Muscle layer of colon (tissue), 2 donors: ENCODE measurements around the gene PRTN3.

Source experiments
- H3K27ac ChIP-seq: one replicate; pipeline ENCODE4 v1.7.0; 2013; ENCODE audit warnings: low read depth, mild to moderate bottlenecking, low read length, moderate library complexity
- H3K27me3 ChIP-seq, 2 donors: one replicate each; pipeline ENCODE4 v1.7.0; 2013; ENCODE audit warnings: low read length in 2 of 2, mild to moderate bottlenecking in 2 of 2; ENCODE audit not compliant: insufficient read depth in 2 of 2, control insufficient read depth in 1 of 2
- H3K36me3 ChIP-seq: one replicate; pipeline ENCODE4 v1.7.0; 2013; ENCODE audit warnings: mild to moderate bottlenecking, low read length; ENCODE audit not compliant: insufficient read depth
- H3K4me1 ChIP-seq: one replicate; pipeline ENCODE4 v1.7.0; 2013; ENCODE audit warnings: mild to moderate bottlenecking, low read length; ENCODE audit not compliant: insufficient read depth
- H3K4me3 ChIP-seq, 2 donors: one replicate each; pipeline ENCODE4 v1.7.0; 2013; ENCODE audit warnings: low read length in 2 of 2, low read depth in 1 of 2, mild to moderate bottlenecking in 1 of 2, moderate library complexity in 1 of 2
- H3K9ac ChIP-seq: one replicate; pipeline ENCODE4 v1.7.0; 2013; ENCODE audit warnings: low read length
- H3K9me3 ChIP-seq: one replicate; pipeline ENCODE4 v1.7.0; 2013; ENCODE audit warnings: mild to moderate bottlenecking, low read length
- donor health status: abdominal sarcoma.
- donor health status: Adenocarcinoma of cecum.

The PRTN3 gene

GRCh38 chr19:798415-799075 lies 42.3 kb upstream of the PRTN3 start:
- Histone ChIP-seq H3K9ac (peak overlapping the region; percentile 14), H3K27me3 (no peaks in the 10 kb centered on the region), H3K4me3 (peak overlapping the region; percentile 72), H3K27ac (peak overlapping the region; percentile 82), H3K9me3 (no peaks in the 10 kb centered on the region), H3K36me3 (peaks cover 13% of the 10 kb centered on the region), H3K4me1 (peaks cover 60% of the 10 kb centered on the region)

- peak overlapping the region; percentile 72 for H3K4me3 ChIP-seq
- peak overlapping the region; percentile 82 for H3K27ac ChIP-seq
- H3K4me1 ChIP-seq = peaks cover 61% of the 10 kb centered on the region
- H3K27me3 ChIP-seq = no peaks in the 10 kb centered on the region
- peak overlapping the region; percentile 14 for H3K9ac ChIP-seq
- no peaks in the 10 kb centered on the region for H3K9me3 ChIP-seq
- peaks cover 20% of the 10 kb centered on the region for H3K36me3 ChIP-seq
Observed at GRCh38 chr19:799076-799881, 41.5 kb upstream of the PRTN3 start.

GRCh38 chr19:800360-801029 lies 40.3 kb upstream of the PRTN3 start:
- Histone ChIP-seq H3K4me3 (peak overlapping the region in 1 of 2 donors; percentile 32), H3K27me3 (no peaks in the 10 kb centered on the region), H3K9me3 (no peaks in the 10 kb centered on the region), H3K4me1 (peaks cover 61% of the 10 kb centered on the region), H3K9ac (peak overlapping the region; percentile 14), H3K27ac (peak overlapping the region; percentile 73), H3K36me3 (peaks cover 32% of the 10 kb centered on the region)

GRCh38 chr19:801030-801860 lies 39.6 kb upstream of the PRTN3 start:
- Histone ChIP-seq H3K4me3 (peak overlapping the region; percentile 21 to 37), H3K36me3 (peaks cover 34% of the 10 kb centered on the region), H3K4me1 (peaks cover 54% of the 10 kb centered on the region), H3K27me3 (no peaks in the 10 kb centered on the region), H3K9ac (no peak overlapping the region), H3K27ac (peak overlapping the region; percentile 73), H3K9me3 (no peaks in the 10 kb centered on the region)

GRCh38 chr19:801861-802497 lies 38.8 kb upstream of the PRTN3 start:
- Histone ChIP-seq H3K36me3 (peaks cover 41% of the 10 kb centered on the region), H3K27me3 (no peaks in the 10 kb centered on the region), H3K4me1 (peaks cover 52% of the 10 kb centered on the region), H3K27ac (peak overlapping the region; percentile 73), H3K9ac (no peak overlapping the region), H3K9me3 (no peaks in the 10 kb centered on the region), H3K4me3 (peak overlapping the region in 1 of 2 donors; percentile 37)

GRCh38 chr19:802498-803098 lies 38.2 kb upstream of the PRTN3 start:
- peak overlapping the region in 1 of 2 donors; percentile 26 for H3K4me3 ChIP-seq
- peaks cover 52% of the 10 kb centered on the region for H3K4me1 ChIP-seq

GRCh38 chr19:803099-803561 lies 37.7 kb upstream of the PRTN3 start:
- no peaks in the 10 kb centered on the region for H3K9me3 ChIP-seq
- peak overlapping the region; percentile 73 for H3K27ac ChIP-seq
- H3K4me1 ChIP-seq = peaks cover 52% of the 10 kb centered on the region
- no peak overlapping the region for H3K4me3 ChIP-seq
- no peaks in the 10 kb centered on the region for H3K27me3 ChIP-seq
- peaks cover 53% of the 10 kb centered on the region for H3K36me3 ChIP-seq
- no peak overlapping the region for H3K9ac ChIP-seq

More at GRCh38 chr19:802498-803098, 38.2 kb upstream of the PRTN3 start:
- Histone ChIP-seq H3K27me3 (no peaks in the 10 kb centered on the region), H3K9ac (no peak overlapping the region), H3K27ac (peak overlapping the region; percentile 73), H3K36me3 (peaks cover 48% of the 10 kb centered on the region), H3K9me3 (no peaks in the 10 kb centered on the region)

- no peaks in the 10 kb centered on the region for H3K27me3 ChIP-seq
- H3K9ac ChIP-seq = no peak overlapping the region
- H3K4me1 ChIP-seq = peaks cover 48% of the 10 kb centered on the region
- no peak overlapping the region for H3K27ac ChIP-seq
- no peaks in the 10 kb centered on the region for H3K9me3 ChIP-seq
- no peak overlapping the region for H3K4me3 ChIP-seq
- peaks cover 54% of the 10 kb centered on the region for H3K36me3 ChIP-seq
Observed at GRCh38 chr19:803686-804418, 36.9 kb upstream of the PRTN3 start.

- H3K36me3 ChIP-seq = peaks cover 52% of the 10 kb centered on the region
- no peak overlapping the region for H3K27ac ChIP-seq
- H3K9me3 ChIP-seq = no peaks in the 10 kb centered on the region
- no peak overlapping the region for H3K4me3 ChIP-seq
- no peak overlapping the region for H3K9ac ChIP-seq
- H3K27me3 ChIP-seq = no peaks in the 10 kb centered on the region
- H3K4me1 ChIP-seq = peaks cover 40% of the 10 kb centered on the region
Observed at GRCh38 chr19:804419-805165, 36.2 kb upstream of the PRTN3 start.
